Keratinocyte (primary cell): ENCODE results near the gene P2RX3. TPM values are rescaled to one million over a fixed set of nuclear protein-coding genes. Genes with fewer than 3 reads are reported as not detected.

Experiments used
- DNase-seq: peaks from one replicate; pipeline ENCODE4 v3.0.0-alpha.2; 2011; ENCODE audit warnings: low read depth, missing footprints, low spot score
- FAIRE-seq: peaks from 2 replicates; lab custom pipeline; 2011; peaks lifted over from hg19 to GRCh38; lab: Jason Lieb, UNC
- H2AFZ ChIP-seq: 2 replicates; pipeline ENCODE4 v1.6.0; 2012; ENCODE audit warnings: low read length, control low read depth, inconsistent platforms; ENCODE audit not compliant: control insufficient read depth
- H3K27ac ChIP-seq: 2 replicates; pipeline ENCODE4 v1.5.1; 2011; ENCODE audit warnings: low read length; ENCODE audit not compliant: control insufficient read depth, insufficient read depth
- H3K27me3 ChIP-seq: 3 replicates; pipeline ENCODE4 v1.6.0; 2011; ENCODE audit warnings: low read length; ENCODE audit not compliant: control insufficient read depth, insufficient read depth; ENCODE audit errors: extremely low read depth
- H3K36me3 ChIP-seq, 2 experiments: 2 replicates in 1 of 2; 3 replicates in 1 of 2; pipeline ENCODE4 v1.5.1; 2011; ENCODE audit warnings: low read length in 2 of 2, mild to moderate bottlenecking in 1 of 2; ENCODE audit not compliant: control insufficient read depth in 2 of 2, insufficient read depth in 2 of 2; ENCODE audit errors: extremely low read depth in 1 of 2
- H3K4me1 ChIP-seq: 3 replicates; pipeline ENCODE4 v1.5.1; 2011; ENCODE audit warnings: low read length; ENCODE audit not compliant: control insufficient read depth, insufficient read depth; ENCODE audit errors: extremely low read depth
- H3K4me2 ChIP-seq: 3 replicates; pipeline ENCODE4 v1.6.0; 2011; ENCODE audit warnings: low read depth, low read length; ENCODE audit not compliant: control insufficient read depth, insufficient read depth; ENCODE audit errors: extremely low read depth
- H3K4me3 ChIP-seq, 3 experiments: fragments of 200-600 bp in 1 of 3; sonication (generic) in 1 of 3; 2 replicates in 2 of 3; 3 replicates in 1 of 3; pipeline ENCODE4 v1.5.1; 2011 to 2016; ENCODE audit warnings: low read length in 3 of 3, mild to moderate bottlenecking in 3 of 3, control low read depth in 2 of 3, inconsistent platforms in 1 of 3, low read depth in 1 of 3, mixed read lengths in 1 of 3, mixed run types in 1 of 3, moderate library complexity in 1 of 3; ENCODE audit not compliant: control insufficient read depth in 2 of 3, insufficient read depth in 2 of 3; ENCODE audit errors: extremely low read depth in 1 of 3
- H3K79me2 ChIP-seq: 2 replicates; pipeline ENCODE4 v1.6.0; 2012; ENCODE audit warnings: low read length; ENCODE audit not compliant: control insufficient read depth, insufficient read depth
- H3K9ac ChIP-seq: 3 replicates; pipeline ENCODE4 v1.6.0; 2011; ENCODE audit warnings: low read length; ENCODE audit not compliant: control insufficient read depth, insufficient read depth; ENCODE audit errors: extremely low read depth
- H3K9me1 ChIP-seq: 3 replicates; pipeline ENCODE4 v1.6.0; 2011; ENCODE audit warnings: low read length; ENCODE audit not compliant: control insufficient read depth, insufficient read depth; ENCODE audit errors: extremely low read depth
- H3K9me3 ChIP-seq: 2 replicates; pipeline ENCODE4 v1.5.1; 2012; ENCODE audit warnings: low read depth, low read length; ENCODE audit not compliant: control insufficient read depth
- H4K20me1 ChIP-seq: 3 replicates; pipeline ENCODE4 v1.6.0; 2011; ENCODE audit warnings: low read length; ENCODE audit not compliant: control insufficient read depth, insufficient read depth; ENCODE audit errors: extremely low read depth
- CTCF ChIP-seq, 3 experiments: IDR thresholded peaks in 1 of 3; conservative IDR thresholded peaks in 1 of 3; optimal IDR thresholded peaks in 1 of 3; 2 replicates in 2 of 3; 3 replicates in 1 of 3; pipeline versions ENCODE3 to v1.5.1; 2011; ENCODE audit warnings: low read length in 3 of 3, mild to moderate bottlenecking in 3 of 3, moderate library complexity in 2 of 3, control low read depth in 1 of 3, inconsistent platforms in 1 of 3; ENCODE audit not compliant: insufficient read depth in 2 of 3; ENCODE audit errors: extremely low read depth in 1 of 3
- EZH2 ChIP-seq: IDR thresholded peaks from one replicate; pipeline ENCODE4 v1.6.1; 2012; ENCODE audit warnings: inconsistent platforms, mild to moderate bottlenecking, low read length, moderate library complexity
- dilution Hi-C: fragments of 300-500 bp; cut with MboI; formaldehyde crosslinking; loops from one replicate; pipeline ENCODE4 v1.7.0; 2020; ENCODE audit warnings: low sequenced_read_pairs; ENCODE audit not compliant: extremely low pct_ligation_motif_present
- polyA plus RNA-seq, 5 experiments: library from polyadenylated mRNA; depleted of rRNA in 3 of 5; stranded (reverse) in 3 of 5; stranded (forward) in 1 of 5; unstranded in 1 of 5; fragments of >200 nt; gene quantifications; 1 replicate in 1 of 5; 2 replicates in 3 of 5; 3 replicates in 1 of 5; pipeline versions ENCODE4 v1.2.1 to v1.2.3, GENCODE V29; 2011 to 2012; ENCODE audit warnings: missing spikeins in 2 of 5, low read depth in 1 of 5, low replicate concordance in 1 of 5

Gene P2RX3
- polyA plus RNA-seq, 1 donor (not counting 4 experiments of a cell fraction or from before 2014, with no cell fraction given), result not detected

- Histone ChIP-seq H3K4me2 (no peak overlapping the region), H3K9ac (no peak overlapping the region), H2AFZ (no peak overlapping the region), H3K27me3 (no peaks in the 10 kb centered on the region), H3K27ac (no peak overlapping the region), H4K20me1 (peaks cover 8% of the 10 kb centered on the region), H3K4me1 (no peaks in the 10 kb centered on the region), H3K9me3 (no peaks in the 10 kb centered on the region), H3K36me3 (peaks cover 26 to 64% of the 10 kb centered on the region in 2 experiments), H3K79me2 (peaks cover 30% of the 10 kb centered on the region), H3K9me1 (no peaks in the 10 kb centered on the region), H3K4me3 (no peak overlapping the region)
- FAIRE-seq, result no peak
- DNase-seq, result no peak
- TF ChIP-seq EZH2 (no peak), CTCF (optimal IDR thresholded peaks at IDR 0.05 in 1 of 3, IDR thresholded peaks at IDR 0.05 in 1 of 3, conservative IDR thresholded peaks at IDR 0.05 in 1 of 3; ENCODE audit: extremely low read depth in 1 of 3, insufficient read depth in 2 of 3, low read length in 3 of 3) (no peak)
- dilution Hi-C loops, result no loop called here
Observed at GRCh38 chr11:57418131-57418530, 80.0 kb downstream of the P2RX3 start.

- Histone ChIP-seq H3K4me3 (no peak overlapping the region), H3K9me3 (no peaks in the 10 kb centered on the region), H3K27me3 (no peaks in the 10 kb centered on the region), H3K4me1 (peaks cover 5% of the 10 kb centered on the region), H3K79me2 (peaks cover 35% of the 10 kb centered on the region), H3K4me2 (no peak overlapping the region), H2AFZ (no peak overlapping the region), H3K27ac (no peak overlapping the region), H3K9me1 (no peaks in the 10 kb centered on the region), H3K9ac (no peak overlapping the region), H3K36me3 (peaks cover 26 to 63% of the 10 kb centered on the region in 2 experiments), H4K20me1 (peaks cover 2% of the 10 kb centered on the region)
- DNase-seq, result no peak
- dilution Hi-C loops, result no loop called here
- no peak for TF ChIP-seq CTCF (optimal IDR thresholded peaks at IDR 0.05 in 1 of 3, IDR thresholded peaks at IDR 0.05 in 1 of 3, conservative IDR thresholded peaks at IDR 0.05 in 1 of 3; ENCODE audit: extremely low read depth in 1 of 3, insufficient read depth in 2 of 3, low read length in 3 of 3)
- no peak for TF ChIP-seq EZH2
- no peak for FAIRE-seq
Observed at GRCh38 chr11:57419146-57419545, 81.0 kb downstream of the P2RX3 start.
